GM23248 (cell line): Measurements from ENCODE around the gene ARFGAP3. TPM values are rescaled to one million over a fixed set of nuclear protein-coding genes. Genes with fewer than 3 reads are reported as not detected.
A peak's percentile ranks its signal among the peaks of the same experiment; 100 is the strongest.

Experiments used
- DNase-seq: peaks from one replicate; pipeline ENCODE4 v3.0.0-alpha.2; 2015
- H2AFZ ChIP-seq: fragments of 200-600 bp; sonication (generic); 2 replicates; pipeline ENCODE4 v1.6.1; 2016; ENCODE audit warnings: antibody characterized with exemption
- H3F3A ChIP-seq: fragments of 200-600 bp; sonication (generic); 2 replicates; pipeline ENCODE4 v1.6.1; 2016; ENCODE audit warnings: mild to moderate bottlenecking, antibody characterized with exemption, mixed run types; ENCODE audit not compliant: insufficient read depth
- H3K27ac ChIP-seq: fragments of 200-600 bp; sonication (generic); 2 replicates; pipeline ENCODE4 v1.5.1; 2016; ENCODE audit warnings: mild to moderate bottlenecking
- H3K27me3 ChIP-seq: fragments of 200-600 bp; sonication (generic); replicated peaks from 2 replicates; pipeline ENCODE4 v1.6.1; 2016; ENCODE audit warnings: mild to moderate bottlenecking; ENCODE audit not compliant: insufficient read depth
- H3K36me3 ChIP-seq: fragments of 200-600 bp; sonication (generic); 2 replicates; pipeline ENCODE4 v1.6.1; 2016; ENCODE audit warnings: low read depth, mild to moderate bottlenecking
- H3K4me1 ChIP-seq: fragments of 200-600 bp; sonication (generic); 2 replicates; pipeline ENCODE4 v1.6.1; 2016; ENCODE audit warnings: mild to moderate bottlenecking; ENCODE audit not compliant: insufficient read depth
- H3K4me2 ChIP-seq: fragments of 200-600 bp; sonication (generic); one replicate; pipeline ENCODE4 v1.6.1; 2016; ENCODE audit warnings: mild to moderate bottlenecking; ENCODE audit not compliant: unreplicated experiment
- H3K4me3 ChIP-seq: fragments of 200-600 bp; sonication (generic); 2 replicates; pipeline ENCODE4 v1.5.1; 2016; ENCODE audit warnings: mild to moderate bottlenecking
- H3K79me2 ChIP-seq: fragments of 200-600 bp; sonication (generic); 2 replicates; pipeline ENCODE4 v1.6.1; 2016; ENCODE audit warnings: mild to moderate bottlenecking; ENCODE audit not compliant: insufficient read depth
- H3K9ac ChIP-seq: fragments of 200-600 bp; sonication (generic); 2 replicates; pipeline ENCODE4 v1.6.1; 2016; ENCODE audit warnings: mild to moderate bottlenecking
- H3K9me2 ChIP-seq: fragments of 200-600 bp; sonication (generic); 2 replicates; pipeline ENCODE4 v1.6.1; 2016; ENCODE audit warnings: mixed run types, mild to moderate bottlenecking, moderate library complexity; ENCODE audit not compliant: insufficient read depth
- H3K9me3 ChIP-seq: fragments of 200-600 bp; sonication (generic); one replicate; pipeline ENCODE4 v1.6.1; 2017; ENCODE audit warnings: low read depth
- H4K20me1 ChIP-seq: fragments of 200-600 bp; sonication (generic); 2 replicates; pipeline ENCODE4 v1.6.0; 2016; ENCODE audit not compliant: insufficient read depth
- EZH2 ChIP-seq: fragments of 200-600 bp; sonication (generic); IDR thresholded peaks from 2 replicates; pipeline ENCODE4 v1.6.1; 2018; ENCODE audit warnings: antibody characterized with exemption, mild to moderate bottlenecking; ENCODE audit not compliant: insufficient read depth, poor library complexity, severe bottlenecking
- EZH2phosphoT487 ChIP-seq: fragments of 200-600 bp; sonication (generic); IDR thresholded peaks from 2 replicates; pipeline ENCODE4 v1.6.1; 2018; ENCODE audit warnings: antibody characterized with exemption, moderate library complexity, mild to moderate bottlenecking, low read depth; ENCODE audit not compliant: insufficient read depth
- WGBS, 2 experiments: methylation state at CpG; one replicate each; pipeline ENCODE4 v1.1.6; 2015 to 2017; ENCODE audit warnings: low lambda C conversion rate in 2 of 2, low coverage in 1 of 2; ENCODE audit errors: missing lambda C conversion rate in 2 of 2; 5-methylcytosine and 5-hydroxymethylcytosine counted together
- in situ Hi-C: fragments of 300-500 bp; cut with MboI; formaldehyde crosslinking; loops from 2 replicates; pipeline ENCODE4 v1.15.0; 2020
- polyA plus RNA-seq: library from polyadenylated mRNA; unstranded; fragments of >200 nt; fragmentation: Nextera tagmentation; extraction: Ambion mirVana; gene quantifications from 2 replicates; pipeline ENCODE4 v1.2.1, GENCODE V29; 2016
- total RNA-seq: library from RNA; depleted of rRNA; stranded (reverse); fragments of >200 nt; shearing (Covaris generic); gene quantifications from 2 replicates; pipeline ENCODE4 v1.2.3, GENCODE V29; 2014

ARFGAP3 gene
- total and polyA plus RNA-seq, 2 experiments from 2014 or later = 81.5 to 96.8 TPM

GRCh38 chr22:42829302-42829701 lies 27.8 kb downstream of the ARFGAP3 start:
- no peaks in the 10 kb centered on the region for H3K27me3 ChIP-seq
- no peak overlapping the region for H2AFZ ChIP-seq
- H3K4me1 ChIP-seq = no peaks in the 10 kb centered on the region
- no peak overlapping the region for H3K4me3 ChIP-seq
- H3K27ac ChIP-seq = no peak overlapping the region
- H3K9me2 ChIP-seq = no peaks in the 10 kb centered on the region
- peaks cover 94% of the 10 kb centered on the region for H3K36me3 ChIP-seq
- peaks cover 46% of the 10 kb centered on the region for H3K79me2 ChIP-seq
- no peaks in the 10 kb centered on the region; the same call in none of the 2 replicates for H3F3A ChIP-seq
- in situ Hi-C loops = no loop called here
- H3K4me2 ChIP-seq = no peak overlapping the region
- no peak overlapping the region for H3K9ac ChIP-seq
- TF ChIP-seq EZH2phosphoT487 = no peak
- no peak for TF ChIP-seq EZH2
- WGBS, 2 experiments = 68 to 85% methylated on average over 3 of the region's 3 CpGs
- H4K20me1 ChIP-seq = no peaks in the 10 kb centered on the region
- no peak for DNase-seq
- H3K9me3 ChIP-seq = no peaks in the 10 kb centered on the region

DNA sequence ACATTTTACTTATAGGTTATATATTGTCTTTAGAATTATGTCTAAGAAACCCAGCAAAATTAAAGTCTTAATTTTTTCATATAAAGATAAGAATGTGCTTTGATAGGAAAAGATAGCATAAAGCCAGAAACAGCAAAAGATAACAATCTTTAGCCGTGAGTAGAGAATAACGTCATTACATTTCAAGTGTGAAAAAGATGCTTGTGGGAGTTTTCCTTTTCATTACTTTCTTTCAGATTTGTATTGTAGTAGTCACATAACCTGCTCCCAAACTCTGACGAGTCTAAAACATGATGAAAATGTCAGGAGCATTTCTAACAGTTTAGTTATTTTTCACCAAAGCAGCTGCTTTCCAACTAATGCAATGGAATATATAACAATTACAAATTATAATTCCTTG lies 31.3 kb downstream of the ARFGAP3 start:
- in situ Hi-C loops = no loop called here
- Histone ChIP-seq H3K27me3 (no peaks in the 10 kb centered on the region), H3K36me3 (peaks cover 95% of the 10 kb centered on the region), H3K79me2 (peaks cover 28% of the 10 kb centered on the region), H3K4me2 (no peak overlapping the region), H3F3A (peaks cover 30% of the 10 kb centered on the region), H3K9me3 (no peaks in the 10 kb centered on the region), H3K9me2 (no peaks in the 10 kb centered on the region), H2AFZ (no peak overlapping the region), H4K20me1 (no peaks in the 10 kb centered on the region), H3K9ac (no peak overlapping the region), H3K27ac (no peak overlapping the region), H3K4me3 (no peak overlapping the region), H3K4me1 (peaks cover under 1% of the 10 kb centered on the region)
- 95 to 98% methylated on average over 3 of the region's 3 CpGs for WGBS, 2 experiments
- DNase-seq = no peak
- TF ChIP-seq EZH2phosphoT487 = no peak
- TF ChIP-seq EZH2 = no peak

- H3K79me2 ChIP-seq = peaks cover 36% of the 10 kb centered on the region
- H3K4me2 ChIP-seq = no peak overlapping the region
- no peaks in the 10 kb centered on the region for H4K20me1 ChIP-seq
- 89 to 94% methylated on average over 3 of the region's 3 CpGs for WGBS, 2 experiments
- 0 out of 2 replicates have a peak overlapping the region, but pooled peaks have one; percentile 51 for H3K27ac ChIP-seq
- TF ChIP-seq EZH2 (no peak), EZH2phosphoT487 (no peak)
- peaks cover 65% of the 10 kb centered on the region for H3K36me3 ChIP-seq
- in situ Hi-C loops = no loop called here
- no peaks in the 10 kb centered on the region for H3K9me2 ChIP-seq
- H3K9me3 ChIP-seq = no peaks in the 10 kb centered on the region
- no peak overlapping the region for H2AFZ ChIP-seq
- DNase-seq = no peak
- H3K4me1 ChIP-seq = peaks cover 28% of the 10 kb centered on the region
- no peak overlapping the region for H3K9ac ChIP-seq
- H3K27me3 ChIP-seq = no peaks in the 10 kb centered on the region
- peaks cover 54% of the 10 kb centered on the region for H3F3A ChIP-seq
- no peak overlapping the region for H3K4me3 ChIP-seq
Measured at GRCh38 chr22:42821386-42821785, 35.7 kb downstream of the ARFGAP3 start.

DNA sequence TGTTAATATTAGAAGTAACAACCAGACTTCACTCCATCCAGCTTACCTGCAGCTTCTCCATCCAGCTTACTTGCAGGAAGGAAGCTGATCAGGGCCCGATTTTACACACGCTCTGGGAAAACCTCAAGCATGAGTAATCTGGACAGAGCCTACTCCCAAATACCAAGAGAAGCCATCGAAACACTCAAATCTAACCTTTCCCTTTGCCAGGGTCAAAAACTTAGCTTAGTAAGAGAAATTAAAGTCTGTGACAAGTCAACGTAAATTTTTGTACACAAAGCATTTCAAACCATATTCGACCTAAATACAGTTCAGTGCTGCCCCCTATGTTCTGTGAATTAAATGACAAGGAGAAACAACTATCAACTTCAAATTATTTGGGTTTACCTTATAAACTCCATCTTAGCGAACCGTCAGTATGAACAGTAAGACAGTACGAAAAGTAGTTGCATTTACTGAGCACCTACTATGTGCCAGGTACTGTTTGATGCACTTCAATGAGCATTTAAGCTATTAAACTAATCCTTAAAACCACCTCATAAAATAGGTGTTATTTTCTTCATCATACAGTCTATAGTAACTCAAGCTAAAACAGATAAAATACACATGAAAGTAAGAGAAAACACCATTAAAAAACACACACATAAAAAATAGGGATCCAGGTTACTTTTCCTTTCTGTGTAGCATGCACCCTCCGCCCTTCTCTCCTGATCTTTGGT lies 36.9 kb downstream of the ARFGAP3 start:
- H3K9me2 ChIP-seq = no peaks in the 10 kb centered on the region
- H4K20me1 ChIP-seq = no peaks in the 10 kb centered on the region
- H3K36me3 ChIP-seq = peaks cover 65% of the 10 kb centered on the region
- no peak overlapping the region for H2AFZ ChIP-seq
- H3K27me3 ChIP-seq = no peaks in the 10 kb centered on the region
- WGBS, 2 experiments = 25 to 30% methylated on average over 9 of the region's 9 CpGs
- peaks cover 54% of the 10 kb centered on the region for H3F3A ChIP-seq
- no peak for TF ChIP-seq EZH2phosphoT487
- TF ChIP-seq EZH2 = no peak
- peak overlapping the region; percentile 51 for H3K4me2 ChIP-seq
- no peaks in the 10 kb centered on the region for H3K9me3 ChIP-seq
- H3K79me2 ChIP-seq = peaks cover 47% of the 10 kb centered on the region
- in situ Hi-C loops = no loop called here
- peaks cover 28% of the 10 kb centered on the region for H3K4me1 ChIP-seq
- H3K4me3 ChIP-seq = no peak overlapping the region
- peak overlapping the region; percentile 51 for H3K27ac ChIP-seq
- peak overlapping the region; percentile 2; the same call in 1 of the 2 replicates for H3K9ac ChIP-seq
- peak; percentile 87 for DNase-seq
